HuH-7 (cell line): ENCODE measurements around the gene FGFR3.

Source experiments
- DNase-seq: peaks from one replicate; pipeline ENCODE4 v3.0.0; 2011; ENCODE audit warnings: low spot score

The FGFR3 gene

GRCh38 chr4:1788254-1788973, 4.7 kb upstream of the FGFR3 start:
- DNase-seq = no peak

- DNase-seq = no peak
Measured at GRCh38 chr4:1789552-1789951, 3.5 kb upstream of the FGFR3 start.

DNA sequence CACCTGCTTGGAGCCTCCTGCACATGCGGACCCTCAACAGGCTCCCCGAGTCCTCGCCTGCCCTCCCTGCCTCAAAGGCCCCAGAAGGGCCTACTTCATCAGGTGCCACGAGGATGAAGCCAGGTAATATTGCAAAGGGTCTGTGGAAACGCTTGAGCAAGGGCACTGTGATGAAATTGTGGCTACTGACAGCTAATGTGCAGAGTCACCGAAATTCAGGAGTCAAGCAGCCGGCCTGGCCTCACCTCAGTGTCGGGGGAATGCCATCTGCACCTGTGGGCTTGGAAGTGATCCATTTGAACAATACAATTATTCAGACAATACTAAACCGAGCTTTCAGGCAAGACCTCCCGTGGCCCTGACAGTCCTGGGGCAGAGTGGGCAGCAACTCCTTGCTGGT, 3.1 kb upstream of the FGFR3 start:
- DNase-seq = no peak

GRCh38 chr4:1792158-1792831, 798 bp upstream of the FGFR3 start:
- DNase-seq = no peak

DNA sequence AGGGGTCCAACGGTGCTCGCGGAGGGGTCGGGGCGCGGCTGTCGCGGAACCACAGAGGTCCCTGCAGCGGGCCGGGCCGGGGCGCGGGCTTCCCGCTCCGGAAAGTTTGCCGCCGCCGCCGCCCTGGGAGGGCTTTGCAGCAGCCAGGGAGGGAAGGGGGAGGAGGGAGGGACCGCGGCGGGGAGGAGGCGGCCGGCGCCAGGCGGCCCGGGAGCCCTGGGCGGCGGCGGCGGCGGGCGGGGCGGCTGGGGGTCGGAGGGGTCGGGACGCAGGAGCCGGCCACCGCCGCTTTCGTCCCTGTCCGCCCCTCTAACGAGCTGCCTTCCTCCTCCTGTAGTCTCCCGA, 375 bp downstream of the FGFR3 start:
- no peak for DNase-seq

DNA sequence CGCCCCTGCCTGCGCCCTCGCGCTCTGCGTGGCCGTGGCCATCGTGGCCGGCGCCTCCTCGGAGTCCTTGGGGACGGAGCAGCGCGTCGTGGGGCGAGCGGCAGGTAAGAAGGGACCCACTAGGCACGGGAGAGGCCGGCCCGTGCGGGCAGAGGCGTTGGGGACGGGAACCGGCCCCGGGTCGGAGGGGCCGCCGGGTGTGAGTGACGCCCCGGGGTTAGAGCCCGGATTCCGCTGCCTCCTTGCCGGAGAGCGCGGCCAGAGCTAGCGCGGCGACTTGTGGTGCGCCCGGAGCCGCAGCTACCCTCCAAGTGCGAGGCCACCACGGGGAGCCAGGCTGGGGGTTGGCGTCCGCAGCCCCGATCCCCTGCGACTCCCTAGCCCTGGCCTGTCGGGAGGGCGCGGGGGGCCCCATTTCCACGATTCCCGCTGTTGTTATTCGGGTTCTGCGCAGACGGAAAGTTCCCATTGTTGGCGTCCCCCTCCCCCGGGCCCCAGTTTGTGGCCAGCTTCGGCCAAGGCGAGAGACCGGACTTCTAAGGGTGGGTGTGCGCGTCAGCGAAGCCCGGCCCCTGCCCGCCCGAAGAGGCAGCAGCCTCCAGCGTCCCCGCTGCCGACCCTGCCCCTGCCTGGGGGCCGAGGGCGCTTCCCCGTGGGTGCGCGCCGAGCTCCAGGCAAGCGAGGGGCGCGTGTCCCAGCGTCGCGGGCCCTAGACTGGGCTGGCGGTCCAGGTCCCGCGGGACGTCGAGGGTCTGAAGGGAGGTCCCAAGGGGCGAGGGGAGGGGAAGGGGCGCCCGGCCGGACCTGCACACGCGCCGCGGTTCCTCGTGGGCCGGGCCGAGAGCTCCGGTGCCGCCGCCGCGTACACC, 1.1 kb downstream of the FGFR3 start:
- no peak for DNase-seq

- DNase-seq = no peak
Measured at GRCh38 chr4:1794809-1795298, 1.8 kb downstream of the FGFR3 start.

- peak; percentile 92 for DNase-seq
Measured at GRCh38 chr4:1795299-1796195, 2.5 kb downstream of the FGFR3 start.

- DNase-seq = no peak
Measured at GRCh38 chr4:1796486-1797204, 3.6 kb downstream of the FGFR3 start.

DNA sequence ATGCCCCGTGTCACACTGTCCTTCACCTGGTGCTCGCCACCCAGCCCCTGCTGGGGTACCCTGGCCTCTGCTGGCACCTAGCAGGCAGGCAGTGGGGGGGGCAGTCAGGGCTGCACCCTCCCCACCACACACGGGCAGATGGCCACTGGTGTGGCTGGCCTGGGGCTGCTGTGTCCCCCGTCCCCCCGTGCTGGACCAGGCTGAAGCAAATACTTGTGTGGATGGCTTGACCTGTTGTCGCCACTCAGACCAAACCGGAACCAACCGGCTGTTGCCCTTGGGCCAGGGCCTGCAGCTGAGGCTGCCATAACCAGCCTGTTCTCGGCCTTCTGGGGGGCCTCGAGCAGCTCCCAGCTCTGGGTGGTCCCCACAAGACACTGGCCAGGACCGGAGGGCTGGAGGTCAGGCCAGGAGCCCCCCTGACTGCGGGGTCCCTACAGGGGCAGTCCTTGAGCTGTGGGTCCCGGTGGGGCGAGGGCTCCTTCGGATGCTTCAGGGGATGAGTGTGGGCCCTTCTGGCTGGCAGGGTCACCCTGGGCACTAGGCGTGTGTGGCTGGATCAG, 4.3 kb downstream of the FGFR3 start:
- DNase-seq = no peak

- DNase-seq = no peak
Measured at GRCh38 chr4:1797861-1798579, 4.9 kb downstream of the FGFR3 start.

DNA sequence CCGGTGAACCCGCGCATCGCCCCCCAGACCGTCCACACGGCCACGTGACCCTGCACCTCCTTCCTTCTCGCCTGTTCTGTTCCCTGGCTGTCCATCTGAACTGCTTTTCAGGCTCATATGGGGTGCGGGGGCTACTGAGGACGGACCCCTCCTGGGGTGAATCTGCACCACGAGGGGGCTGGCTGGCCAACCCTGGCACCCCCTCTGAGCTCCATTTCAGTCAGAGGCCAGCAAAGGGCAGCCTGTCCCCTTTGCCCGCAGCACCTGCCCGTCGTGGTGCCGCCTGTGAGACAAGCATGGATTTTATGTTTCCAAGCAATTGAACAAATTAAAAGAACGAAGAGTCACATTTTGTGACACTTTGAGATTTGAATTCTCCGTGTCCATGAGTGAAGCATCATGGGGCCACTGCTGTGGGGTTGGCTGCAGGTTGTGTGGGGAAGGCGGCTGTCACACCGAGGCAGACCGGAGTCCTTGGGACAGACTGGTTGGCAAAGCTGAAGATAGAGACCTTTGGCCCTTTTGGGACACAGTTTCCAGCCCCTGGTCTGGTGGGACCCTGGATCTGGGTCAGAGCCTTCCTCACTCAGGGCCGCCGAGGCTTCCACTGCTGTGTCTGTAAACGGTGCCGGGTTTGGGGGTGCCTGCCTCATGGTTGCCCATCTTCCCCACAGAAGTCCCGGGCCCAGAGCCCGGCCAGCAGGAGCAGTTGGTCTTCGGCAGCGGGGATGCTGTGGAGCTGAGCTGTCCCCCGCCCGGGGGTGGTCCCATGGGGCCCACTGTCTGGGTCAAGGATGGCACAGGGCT, 5.7 kb downstream of the FGFR3 start:
- no peak for DNase-seq

GRCh38 chr4:1799387-1800375, 6.6 kb downstream of the FGFR3 start:
- no peak for DNase-seq

DNA sequence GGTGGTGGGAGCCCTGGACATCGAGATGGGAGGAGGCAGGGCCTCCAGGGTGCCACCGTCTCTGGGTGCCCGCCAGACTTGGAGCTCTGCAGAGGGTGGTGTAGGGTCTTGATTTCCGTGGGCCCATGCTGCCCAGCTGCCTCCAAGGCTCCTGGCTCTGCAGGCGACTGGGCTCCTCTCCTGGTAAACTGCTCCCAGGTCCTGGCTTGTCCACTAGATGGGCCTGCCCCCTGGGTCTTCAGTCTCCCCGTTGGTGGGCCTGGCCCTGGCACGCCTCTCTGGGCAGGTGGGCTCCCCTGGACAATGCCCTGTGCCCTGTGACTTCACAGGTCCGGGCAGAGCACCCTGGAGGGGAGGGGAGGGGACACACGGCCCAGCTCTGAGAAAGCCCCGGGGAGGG, 7.7 kb downstream of the FGFR3 start:
- no peak for DNase-seq

DNA sequence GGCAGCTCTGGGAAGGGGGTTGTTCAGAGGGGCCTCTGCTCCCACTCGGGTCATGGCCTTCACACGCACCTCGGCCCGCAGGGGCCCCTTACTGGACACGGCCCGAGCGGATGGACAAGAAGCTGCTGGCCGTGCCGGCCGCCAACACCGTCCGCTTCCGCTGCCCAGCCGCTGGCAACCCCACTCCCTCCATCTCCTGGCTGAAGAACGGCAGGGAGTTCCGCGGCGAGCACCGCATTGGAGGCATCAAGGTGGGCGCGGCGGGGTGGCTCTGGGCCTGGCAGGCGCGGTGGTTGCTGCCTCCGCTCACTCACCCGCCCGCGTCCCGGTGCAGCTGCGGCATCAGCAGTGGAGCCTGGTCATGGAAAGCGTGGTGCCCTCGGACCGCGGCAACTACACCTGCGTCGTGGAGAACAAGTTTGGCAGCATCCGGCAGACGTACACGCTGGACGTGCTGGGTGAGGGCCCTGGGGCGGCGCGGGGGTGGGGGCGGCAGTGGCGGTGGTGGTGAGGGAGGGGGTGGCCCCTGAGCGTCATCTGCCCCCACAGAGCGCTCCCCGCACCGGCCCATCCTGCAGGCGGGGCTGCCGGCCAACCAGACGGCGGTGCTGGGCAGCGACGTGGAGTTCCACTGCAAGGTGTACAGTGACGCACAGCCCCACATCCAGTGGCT, 8.3 kb downstream of the FGFR3 start:
- DNase-seq = no peak

DNA sequence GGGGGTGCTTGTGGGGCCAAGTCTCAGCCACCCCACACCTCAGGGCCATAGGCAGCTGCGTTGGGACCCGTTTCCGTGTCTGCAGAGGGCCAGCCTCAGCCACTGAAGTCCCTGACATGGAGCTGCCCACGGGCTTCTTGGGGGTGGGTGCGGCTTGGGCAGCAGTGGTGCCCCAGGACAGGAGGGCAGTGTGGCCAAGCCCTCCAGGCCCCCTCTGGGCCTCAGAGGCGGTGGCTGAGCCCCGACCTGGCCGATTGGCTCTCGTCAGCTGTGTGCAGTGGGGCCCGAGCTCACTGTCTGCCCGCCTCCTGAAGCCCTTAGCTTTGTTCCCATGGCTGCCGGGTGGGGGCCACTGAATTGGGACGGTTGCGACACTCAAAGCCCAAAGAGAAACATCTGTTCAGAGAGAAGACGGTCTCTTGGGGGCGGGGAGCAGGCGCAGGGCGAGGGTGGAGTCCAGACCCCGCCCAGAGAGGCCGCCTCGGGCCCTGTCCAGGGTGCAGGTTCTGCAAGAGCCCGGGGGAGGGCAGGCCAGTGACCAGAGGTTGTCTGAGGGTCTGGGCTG, 9.1 kb downstream of the FGFR3 start:
- DNase-seq = peak; percentile 68
